ENCODE results near the gene PCGF1.

- TF ChIP-seq CTCF (conservative IDR thresholded peaks at IDR 0.05; ENCODE audit: low read depth, low read length) (no peak), POLR2A (IDR thresholded peaks at IDR 0.05; ENCODE audit: low read depth, low read length) (no peak), NFE2L2 (IDR thresholded peaks at IDR 0.05; ENCODE audit: low read depth, low read length) (no peak), USF2 (IDR thresholded peaks at IDR 0.05; ENCODE audit: low read depth, low read length) (no peak), CHD1 (IDR thresholded peaks at IDR 0.05; ENCODE audit: low read depth, low read length) (no peak), MXI1 (IDR thresholded peaks at IDR 0.05; ENCODE audit: borderline replicate concordance, low read depth, low read length) (no peak), RCOR1 (IDR thresholded peaks at IDR 0.05; ENCODE audit: insufficient replicate concordance, low read length) (no peak), MAZ (IDR thresholded peaks at IDR 0.05; ENCODE audit: borderline replicate concordance, low read depth, low read length) (no peak), MAFK (IDR thresholded peaks at IDR 0.05; ENCODE audit: low read depth, low read length) (no peak), CEBPB (IDR thresholded peaks at IDR 0.05; ENCODE audit: low read depth, low read length) (no peak), ELK1 (IDR thresholded peaks at IDR 0.05; ENCODE audit: borderline replicate concordance, low read depth, low read length) (no peak), RAD21 (IDR thresholded peaks at IDR 0.05; ENCODE audit: low read length) (no peak), FOS (IDR thresholded peaks at IDR 0.05; ENCODE audit: low read depth, low read length) (no peak)
These were observed 19.2 kb upstream of the PCGF1 start for GRCh38 chr2:74526649-74527230.
